Activated CD4-positive, alpha-beta memory T cell treated with anti-CD3 and anti-CD28 coated beads, Interleukin-2, amount 10 ng/mL, durations not matched to agents 7 days and 5 days (primary cell): ENCODE data around the gene TMED3. TPM values are rescaled to one million over a fixed set of nuclear protein-coding genes. Genes with fewer than 3 reads are reported as not detected.

Experiments
- CTCF ChIA-PET: fragments of 350-600 bp; sonication (Branson Sonifier 250); formaldehyde crosslinking; loops from one replicate; lab custom pipeline; 2021; ENCODE audit warnings: antibody characterized with exemption, inconsistent platforms; lab: Charles Lee
- POLR2A ChIA-PET: fragments of 350-600 bp; sonication (Branson Sonifier 250); formaldehyde crosslinking; loops from one replicate; lab custom pipeline; 2021; ENCODE audit warnings: antibody characterized with exemption; lab: Charles Lee
- DNase-seq: peaks from one replicate; pipeline ENCODE4 v3.0.0-alpha.2; 2020
- H3K27ac Mint-ChIP-seq: one replicate; pipeline ENCODE4 v1.8.0; 2021; ENCODE audit warnings: mild to moderate bottlenecking, mixed read lengths
- H3K27me3 Mint-ChIP-seq: one replicate; pipeline ENCODE4 v1.8.0; 2021; ENCODE audit warnings: mixed read lengths
- H3K36me3 Mint-ChIP-seq: one replicate; pipeline ENCODE4 v1.8.0; 2021; ENCODE audit warnings: low read depth, mixed read lengths
- H3K4me1 Mint-ChIP-seq: one replicate; pipeline ENCODE4 v1.8.0; 2021; ENCODE audit warnings: mixed read lengths
- H3K4me3 Mint-ChIP-seq: one replicate; pipeline ENCODE4 v1.8.0; 2021; ENCODE audit warnings: mild to moderate bottlenecking, mixed read lengths
- H3K9me3 Mint-ChIP-seq: one replicate; pipeline ENCODE4 v1.8.0; 2021; ENCODE audit warnings: mixed read lengths
- total RNA-seq, 2 experiments: library from RNA; stranded (reverse); gene quantifications; one replicate each; pipeline ENCODE4 v1.2.3, GENCODE V29; 2021

Gene TMED3
- total RNA-seq, 2 experiments from 2014 or later = 34.8 to 35.9 TPM

DNA sequence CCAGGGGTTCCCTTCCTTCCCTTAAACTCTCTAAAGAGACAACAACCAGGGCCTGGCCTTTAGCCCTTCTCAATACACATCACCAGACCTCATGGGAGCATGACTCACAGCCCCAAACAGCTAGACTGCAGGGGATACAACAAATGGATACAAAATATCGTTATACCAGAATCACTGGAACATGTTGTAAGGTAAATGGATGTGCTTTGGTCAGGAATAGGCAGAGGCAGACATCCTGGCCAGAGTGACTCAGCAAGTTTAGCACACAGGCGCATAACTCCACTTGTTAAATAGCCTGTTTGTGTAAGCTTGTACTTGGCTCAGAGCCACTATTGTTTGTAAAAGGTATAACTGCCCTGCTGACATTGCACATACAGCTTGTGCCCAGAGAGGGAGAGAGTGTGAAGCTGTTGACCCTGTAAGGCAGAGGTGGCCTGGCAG is 18.3 kb downstream of the TMED3 start:
- Mint-ChIP-seq H3K27ac (no peak overlapping the region), H3K27me3 (no peaks in the 10 kb centered on the region), H3K4me3 (no peak overlapping the region), H3K36me3 (peaks cover 32% of the 10 kb centered on the region), H3K4me1 (no peaks in the 10 kb centered on the region), H3K9me3 (no peaks in the 10 kb centered on the region)
- ChIA-PET POLR2A (no interaction called here), CTCF (interaction anchor here (1.9 kb wide), 1 partner anchor 11 kb away, joined by 6 read pairs; no protein-coding TSS in a partner anchor)
- DNase-seq = no peak

DNA sequence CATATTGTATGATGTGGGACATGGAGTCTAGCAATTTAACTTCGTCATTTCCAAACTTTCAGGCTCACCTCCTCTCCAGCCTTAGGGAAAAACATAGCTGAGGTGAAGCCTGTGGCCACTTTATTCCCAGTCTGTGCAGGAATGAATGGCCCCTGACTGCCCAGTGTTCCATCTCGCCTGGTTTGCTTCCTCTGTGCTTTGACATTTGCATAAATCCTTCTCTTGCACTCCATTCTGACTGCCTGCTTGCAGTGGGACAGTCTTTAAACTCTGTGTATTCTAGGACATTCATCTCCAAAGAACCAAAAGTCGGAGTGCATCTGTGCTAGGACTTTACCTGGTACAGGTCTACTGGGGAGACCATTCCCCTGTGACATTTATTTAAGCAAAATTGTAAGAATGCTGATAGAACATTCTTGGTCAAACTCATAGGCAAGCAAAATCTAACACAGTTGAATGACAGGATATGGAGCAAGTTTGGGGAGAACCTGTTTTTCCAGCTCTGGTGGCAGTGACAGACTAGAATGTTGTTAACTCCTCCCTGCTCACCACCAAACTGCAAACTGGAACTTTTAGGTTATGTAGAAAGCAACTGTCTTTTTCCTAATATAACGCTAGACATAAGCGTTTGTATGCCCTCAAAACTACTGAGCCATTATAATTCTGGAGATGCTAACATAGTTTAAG is 22.1 kb downstream of the TMED3 start:
- no peak for DNase-seq
- Mint-ChIP-seq H3K27ac (no peak overlapping the region), H3K27me3 (no peaks in the 10 kb centered on the region), H3K9me3 (no peaks in the 10 kb centered on the region), H3K36me3 (peaks cover 8% of the 10 kb centered on the region), H3K4me3 (no peak overlapping the region), H3K4me1 (no peaks in the 10 kb centered on the region)
- CTCF ChIA-PET = no interaction called here
- POLR2A ChIA-PET = no interaction called here

DNA sequence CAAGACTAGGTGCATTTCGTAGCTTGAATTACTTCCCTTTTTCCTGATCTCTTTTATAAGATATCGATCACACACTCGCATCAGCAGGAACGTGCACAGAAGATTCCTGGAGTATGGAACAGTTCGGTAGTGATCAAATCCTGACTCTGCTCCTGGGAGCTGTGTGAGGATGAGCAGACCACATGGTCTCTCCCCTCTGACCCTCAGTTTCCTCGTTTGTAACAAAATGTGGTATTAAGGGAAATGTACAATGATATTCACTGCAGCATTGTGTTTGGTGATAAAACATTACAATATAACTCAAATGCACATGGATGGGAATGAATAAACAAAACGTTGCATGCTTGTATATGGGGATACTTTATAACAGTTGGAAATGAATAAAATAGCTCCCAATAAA is 26.7 kb downstream of the TMED3 start:
- Mint-ChIP-seq H3K27me3 (no peaks in the 10 kb centered on the region), H3K4me1 (no peaks in the 10 kb centered on the region), H3K4me3 (no peak overlapping the region), H3K36me3 (no peaks in the 10 kb centered on the region), H3K9me3 (no peaks in the 10 kb centered on the region), H3K27ac (no peak overlapping the region)
- DNase-seq = no peak
- ChIA-PET POLR2A (no interaction called here), CTCF (interaction anchor here (1.2 to 1.5 kb wide), 3 partner anchors 44 to 656 kb away, joined by 3 to 5 read pairs (median 5); no protein-coding TSS in a partner anchor)

GRCh38 chr15:79339588-79340314 is 28.8 kb downstream of the TMED3 start:
- no peaks in the 10 kb centered on the region for H3K4me1 Mint-ChIP-seq
- no peak overlapping the region for H3K27ac Mint-ChIP-seq
- no peaks in the 10 kb centered on the region for H3K36me3 Mint-ChIP-seq
- no peak overlapping the region for H3K4me3 Mint-ChIP-seq
- POLR2A ChIA-PET = no interaction called here
- CTCF ChIA-PET = interaction anchor here (0.7 to 2.3 kb wide), 21 partner anchors 10 to 519 kb away, joined by 3 to 21 read pairs (median 4); partner anchors contain the start of gene TMED3
- DNase-seq = no peak
- H3K9me3 Mint-ChIP-seq = no peaks in the 10 kb centered on the region
- H3K27me3 Mint-ChIP-seq = no peaks in the 10 kb centered on the region

- Mint-ChIP-seq H3K4me3 (no peak overlapping the region), H3K4me1 (no peaks in the 10 kb centered on the region), H3K36me3 (no peaks in the 10 kb centered on the region), H3K9me3 (no peaks in the 10 kb centered on the region), H3K27ac (no peak overlapping the region), H3K27me3 (no peaks in the 10 kb centered on the region)
- DNase-seq = no peak
- ChIA-PET POLR2A (no interaction called here), CTCF (interaction anchor here (0.6 to 2.3 kb wide), 18 partner anchors 10 to 532 kb away, joined by 3 to 21 read pairs (median 4); partner anchors contain the start of gene TMED3)
These were observed 29.3 kb downstream of the TMED3 start for GRCh38 chr15:79340315-79340602.

DNA sequence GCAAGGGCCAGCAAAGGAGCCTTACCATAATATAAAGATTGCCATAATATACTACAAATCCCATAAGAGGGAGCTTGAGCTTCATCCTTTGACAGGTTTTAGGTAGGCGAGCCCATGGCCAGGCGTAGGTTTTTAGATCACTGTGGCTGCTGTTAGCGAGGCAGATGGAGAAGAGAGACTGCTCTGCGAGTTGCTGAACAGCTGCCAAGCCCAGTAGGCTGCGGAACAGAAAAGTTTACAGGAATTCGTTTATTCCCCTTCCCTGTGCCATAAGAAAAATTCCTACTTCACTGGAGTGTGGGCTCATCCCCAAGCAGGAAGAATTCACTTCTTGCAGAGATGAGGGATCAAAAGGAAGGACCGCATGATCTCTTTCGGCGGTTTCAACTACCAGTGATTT is 30.5 kb downstream of the TMED3 start:
- H3K4me3 Mint-ChIP-seq = no peak overlapping the region
- H3K27ac Mint-ChIP-seq = no peak overlapping the region
- ChIA-PET CTCF (interaction anchor here (0.6 to 1.2 kb wide), 2 partner anchors 314 to 511 kb away, joined by 3 to 4 read pairs; no protein-coding TSS in a partner anchor), POLR2A (no interaction called here)
- no peak for DNase-seq
- H3K27me3 Mint-ChIP-seq = no peaks in the 10 kb centered on the region
- no peaks in the 10 kb centered on the region for H3K9me3 Mint-ChIP-seq
- no peaks in the 10 kb centered on the region for H3K36me3 Mint-ChIP-seq
- H3K4me1 Mint-ChIP-seq = no peaks in the 10 kb centered on the region

- Mint-ChIP-seq H3K4me1 (no peaks in the 10 kb centered on the region), H3K9me3 (no peaks in the 10 kb centered on the region), H3K27me3 (no peaks in the 10 kb centered on the region), H3K4me3 (no peak overlapping the region), H3K36me3 (no peaks in the 10 kb centered on the region), H3K27ac (no peak overlapping the region)
- ChIA-PET CTCF (interaction anchor here (1.7 kb wide), 1 partner anchor 9 kb away, joined by 4 read pairs; no protein-coding TSS in a partner anchor), POLR2A (no interaction called here)
- no peak for DNase-seq
These were observed 38.6 kb downstream of the TMED3 start for GRCh38 chr15:79349525-79349924.

DNA sequence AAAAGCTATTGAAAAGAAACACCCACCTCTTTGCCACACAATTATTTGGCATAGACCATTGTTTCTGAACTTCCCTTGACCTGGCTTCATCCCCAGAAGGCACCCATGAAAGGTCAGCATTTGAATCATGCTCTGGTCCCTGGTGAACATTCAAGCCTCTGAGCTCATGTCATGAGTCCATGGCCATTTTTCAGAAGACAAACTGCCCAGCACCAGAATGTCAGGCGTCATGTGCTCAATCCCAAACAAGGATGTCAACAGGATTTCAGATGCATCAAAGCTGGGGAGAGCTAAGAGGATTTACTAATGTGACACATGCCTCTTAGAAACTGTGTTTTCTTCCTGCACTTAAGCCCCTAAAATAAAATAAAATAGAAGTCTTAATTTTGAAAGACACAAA is 41.3 kb downstream of the TMED3 start:
- ChIA-PET POLR2A (no interaction called here), CTCF (no interaction called here)
- Mint-ChIP-seq H3K36me3 (no peaks in the 10 kb centered on the region), H3K27me3 (no peaks in the 10 kb centered on the region), H3K4me1 (no peaks in the 10 kb centered on the region), H3K27ac (no peak overlapping the region), H3K9me3 (no peaks in the 10 kb centered on the region), H3K4me3 (no peak overlapping the region)
- no peak for DNase-seq

DNA sequence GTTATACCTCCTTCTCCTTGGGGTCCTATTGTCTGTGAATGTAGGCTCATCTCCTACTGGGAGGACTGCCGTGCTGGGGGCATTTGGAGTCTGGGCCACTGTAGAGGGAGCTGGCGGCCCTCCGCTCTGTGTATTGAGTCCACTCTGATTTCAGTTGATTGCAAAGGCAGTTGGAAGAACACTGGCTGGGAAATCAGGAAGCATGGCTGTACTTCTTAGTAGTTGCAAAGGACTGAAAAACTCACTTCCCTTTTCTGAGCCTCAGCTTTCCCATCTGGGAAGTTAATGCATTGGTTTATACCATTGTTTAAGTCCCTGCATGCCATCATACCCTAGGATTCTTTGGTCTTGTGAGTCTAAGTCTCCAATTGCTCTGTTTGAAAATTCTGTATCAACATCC is 46.7 kb downstream of the TMED3 start:
- DNase-seq = no peak
- Mint-ChIP-seq H3K4me1 (no peaks in the 10 kb centered on the region), H3K36me3 (no peaks in the 10 kb centered on the region), H3K9me3 (no peaks in the 10 kb centered on the region), H3K4me3 (no peak overlapping the region), H3K27me3 (no peaks in the 10 kb centered on the region), H3K27ac (no peak overlapping the region)
- CTCF ChIA-PET = interaction anchor here (1.0 kb wide), 1 partner anchor 24 kb away, joined by 3 read pairs; no protein-coding TSS in a partner anchor
- POLR2A ChIA-PET = no interaction called here

- CTCF ChIA-PET = no interaction called here
- Mint-ChIP-seq H3K27me3 (no peaks in the 10 kb centered on the region), H3K4me1 (no peaks in the 10 kb centered on the region), H3K27ac (no peak overlapping the region), H3K36me3 (no peaks in the 10 kb centered on the region), H3K4me3 (no peak overlapping the region), H3K9me3 (no peaks in the 10 kb centered on the region)
- POLR2A ChIA-PET = no interaction called here
- DNase-seq = no peak
These were observed 47.2 kb downstream of the TMED3 start for GRCh38 chr15:79358069-79358468.

- no peak for DNase-seq
- Mint-ChIP-seq H3K4me1 (no peaks in the 10 kb centered on the region), H3K36me3 (no peaks in the 10 kb centered on the region), H3K4me3 (no peak overlapping the region), H3K9me3 (no peaks in the 10 kb centered on the region), H3K27ac (no peak overlapping the region), H3K27me3 (no peaks in the 10 kb centered on the region)
- CTCF ChIA-PET = interaction anchor here (2.3 kb wide), 1 partner anchor 25 kb away, joined by 6 read pairs; no protein-coding TSS in a partner anchor
- POLR2A ChIA-PET = no interaction called here
These were observed 53.8 kb downstream of the TMED3 start for GRCh38 chr15:79364571-79365240.

- Mint-ChIP-seq H3K4me1 (no peaks in the 10 kb centered on the region), H3K9me3 (no peaks in the 10 kb centered on the region), H3K36me3 (no peaks in the 10 kb centered on the region), H3K27ac (no peak overlapping the region), H3K4me3 (no peak overlapping the region), H3K27me3 (no peaks in the 10 kb centered on the region)
- DNase-seq = no peak
- ChIA-PET CTCF (interaction anchor here (1.2 to 3.5 kb wide), 3 partner anchors 15 to 26 kb away, joined by 3 to 18 read pairs (median 6); no protein-coding TSS in a partner anchor), POLR2A (no interaction called here)
These were observed 54.9 kb downstream of the TMED3 start for GRCh38 chr15:79365765-79366164.

GRCh38 chr15:79366691-79367090 is 55.8 kb downstream of the TMED3 start:
- CTCF ChIA-PET = interaction anchor here (0.6 to 3.5 kb wide), 5 partner anchors 14 to 121 kb away, joined by 3 to 18 read pairs (median 3); partner anchors contain the start of gene TMED3
- no peaks in the 10 kb centered on the region for H3K4me1 Mint-ChIP-seq
- H3K27me3 Mint-ChIP-seq = no peaks in the 10 kb centered on the region
- no peaks in the 10 kb centered on the region for H3K36me3 Mint-ChIP-seq
- no peaks in the 10 kb centered on the region for H3K9me3 Mint-ChIP-seq
- POLR2A ChIA-PET = no interaction called here
- H3K4me3 Mint-ChIP-seq = no peak overlapping the region
- no peak for DNase-seq
- H3K27ac Mint-ChIP-seq = no peak overlapping the region
